K562 (cell line): Measurements from ENCODE around the gene TBC1D32. TPM values are rescaled to one million over a fixed set of nuclear protein-coding genes. Genes with fewer than 3 reads are reported as not detected.

Experiments used
- C11orf30 ChIP-seq: fragments of 450-650 bp; IDR thresholded peaks from 2 replicates; pipeline ENCODE4 v1.6.1; 2016; ENCODE audit warnings: low read depth, mild to moderate bottlenecking
- CBX3 ChIP-seq, 2 experiments: IDR thresholded peaks; 1 replicate in 1 of 2; 2 replicates in 1 of 2; pipeline ENCODE4 v1.6.1; 2012; ENCODE audit warnings: inconsistent platforms in 2 of 2, low read length in 2 of 2, borderline replicate concordance in 1 of 2, control low read depth in 1 of 2
- CREM ChIP-seq: IDR thresholded peaks from 2 replicates; pipeline ENCODE4 v1.6.1; 2014; ENCODE audit warnings: antibody characterized with exemption, low read depth
- DIDO1 ChIP-seq: fragments of 450-650 bp; IDR thresholded peaks from 2 replicates; pipeline ENCODE4 v1.6.1; 2016; ENCODE audit warnings: low read depth, missing biosample characterization, missing genetic modification characterization
- ERF ChIP-seq: fragments of 450-650 bp; formaldehyde crosslinking; IDR thresholded peaks from 2 replicates; pipeline ENCODE4 v1.4.0; 2020; ENCODE audit warnings: mild to moderate bottlenecking, mixed read lengths
- HCFC1 ChIP-seq: IDR thresholded peaks from 2 replicates; pipeline ENCODE4 v1.6.1; 2012; ENCODE audit warnings: low read depth, low read length, improper control_type of control experiment
- HDAC1 ChIP-seq, 2 experiments: fragments of 450-650 bp; IDR thresholded peaks; 2 replicates each; pipeline ENCODE4 v1.6.1; 2016 to 2017; ENCODE audit warnings: inconsistent platforms in 1 of 2, mild to moderate bottlenecking in 1 of 2, moderate library complexity in 1 of 2
- HMGN3 ChIP-seq: IDR thresholded peaks from 2 replicates; pipeline ENCODE4 v1.6.1; 2011; ENCODE audit warnings: borderline replicate concordance, low read depth, mild to moderate bottlenecking, mixed read lengths, low read length; ENCODE audit not compliant: insufficient read length; ENCODE audit errors: extremely low read depth
- MAZ ChIP-seq, 2 experiments: fragments of 450-650 bp in 1 of 2; sonication (generic) in 1 of 2; formaldehyde crosslinking; IDR thresholded peaks in 1 of 2; conservative IDR thresholded peaks in 1 of 2; 2 replicates each; pipeline versions ENCODE4 v1.4.0 to v1.5.0; 2020; ENCODE audit warnings: mild to moderate bottlenecking in 1 of 2, missing genetic modification reagents in 1 of 2
- PTBP1 ChIP-seq: fragments of 200-400 bp; formaldehyde crosslinking; IDR thresholded peaks from 2 replicates; pipeline ENCODE4 v1.6.1; 2017; ENCODE audit warnings: low read depth, low read length
- RBFOX2 ChIP-seq: fragments of 200-400 bp; formaldehyde crosslinking; IDR thresholded peaks from 2 replicates; pipeline ENCODE4 v1.6.1; 2017; ENCODE audit warnings: low read depth, mild to moderate bottlenecking, low read length, moderate library complexity
- SMARCA4 ChIP-seq: fragments of 450-650 bp; IDR thresholded peaks from 2 replicates; pipeline ENCODE4 v1.6.1; 2016
- TBP ChIP-seq: optimal IDR thresholded peaks from 2 replicates; pipeline ENCODE3; 2011; ENCODE audit warnings: low read depth, low read length, improper control_type of control experiment
- VEZF1 ChIP-seq: fragments of 200-800 bp; sonication (Bioruptor generic); IDR thresholded peaks from 2 replicates; pipeline ENCODE4 v1.6.1; 2017; ENCODE audit warnings: missing genetic modification characterization, missing compliant biosample characterization
- ZNF445 ChIP-seq: fragments of 250-450 bp; sonication (Bioruptor Pico); IDR thresholded peaks from 2 replicates; pipeline ENCODE4 v1.4.0; 2020; ENCODE audit warnings: low read depth, mild to moderate bottlenecking, moderate library complexity
- ZNF717 ChIP-seq: fragments of 250-450 bp; sonication (Bioruptor Pico); IDR thresholded peaks from 2 replicates; pipeline ENCODE4 v1.5.0; 2021
- polyA plus RNA-seq, 8 experiments: library from polyadenylated mRNA; depleted of rRNA in 4 of 8; stranded (reverse) in 5 of 8; unstranded in 3 of 8; fragments of >200 nt; fragmentation: Nextera tagmentation in 2 of 8; fragmentation: Illumina TruSeq in 1 of 8; extraction: Ambion mirVana in 2 of 8; extraction: Trizol in 1 of 8; gene quantifications; 2 replicates each; pipeline versions ENCODE4 v1.2.1 to v1.2.3, GENCODE V29; 2011 to 2014; ENCODE audit warnings: inconsistent platforms in 1 of 8, missing spikeins in 1 of 8
- total RNA-seq, 7 experiments: library from RNA; depleted of rRNA in 6 of 7; stranded (reverse); fragments of >200 nt in 6 of 7; fragmentation: Illumina TruSeq in 2 of 7; extraction: Trizol in 2 of 7; gene quantifications; 2 replicates each; pipeline versions ENCODE4 v1.2.1 to v1.2.3, GENCODE V29; 2011 to 2021; ENCODE audit warnings: low replicate concordance in 1 of 7
- TF ChIP-seq, protein P1 (sequence below), 3 experiments: fragments of 200-800 bp in 1 of 3; sonication (Bioruptor generic) in 1 of 3; sonication (generic) in 1 of 3; formaldehyde crosslinking in 1 of 3; IDR thresholded peaks; 2 replicates each; pipeline versions ENCODE4 v1.6.1 to v1.8.0; 2016 to 2022; ENCODE audit warnings: mild to moderate bottlenecking in 2 of 3, missing compliant biosample characterization in 2 of 3, missing genetic modification characterization in 2 of 3, missing genetic modification reagents in 1 of 3
- TF ChIP-seq, protein P2 (sequence below), 2 experiments: IDR thresholded peaks; 2 replicates each; pipeline ENCODE4 v1.6.1; 2011; ENCODE audit warnings: borderline replicate concordance in 1 of 2, control low read depth in 1 of 2, low read depth in 1 of 2, low read length in 1 of 2, mild to moderate bottlenecking in 1 of 2, mixed read lengths in 1 of 2, moderate library complexity in 1 of 2; ENCODE audit not compliant: insufficient read depth in 1 of 2, insufficient read length in 1 of 2, poor library complexity in 1 of 2, severe bottlenecking in 1 of 2; ENCODE audit errors: extremely low read depth in 1 of 2
- TF ChIP-seq, protein P3 (sequence below): fragments of 450-650 bp; formaldehyde crosslinking; IDR thresholded peaks from 2 replicates; pipeline ENCODE4 v1.4.0; 2020; ENCODE audit warnings: mild to moderate bottlenecking, moderate library complexity

The TBC1D32 gene
- total and polyA plus RNA-seq, 9 of the 15 experiments (the other 6 are each of a cell fraction or from before 2014, with no cell fraction given): 2.5 to 9.6 (median 3.9) TPM

GRCh38 chr6:121334299-121335086, at the start of gene TBC1D32 (continued):
- TF ChIP-seq, protein P1, sequence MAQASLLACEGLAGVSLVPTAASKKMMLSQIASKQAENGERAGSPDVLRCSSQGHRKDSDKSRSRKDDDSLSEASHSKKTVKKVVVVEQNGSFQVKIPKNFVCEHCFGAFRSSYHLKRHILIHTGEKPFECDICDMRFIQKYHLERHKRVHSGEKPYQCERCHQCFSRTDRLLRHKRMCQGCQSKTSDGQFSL (CRISPR knock-in tag; IDR thresholded peaks at IDR 0.05): 0 out of 2 replicates have a peak, but pooled peaks have one; percentile 38
- TF ChIP-seq, protein P1 (tag; IDR thresholded peaks at IDR 0.05): peak in 1 of 2 experiments; percentile 84; a peak in 2 of 4 replicates
- no peak for TF ChIP-seq HCFC1
- peak; percentile 87 for TF ChIP-seq RBFOX2
- 0 out of 2 replicates have a peak, but pooled peaks have one; percentile 23 for TF ChIP-seq DIDO1 (tag)
- TF ChIP-seq HDAC1 (IDR thresholded peaks at IDR 0.05): peak in 1 of 2 experiments; percentile 81; a peak in 2 of 4 replicates
- TF ChIP-seq, protein P2, sequence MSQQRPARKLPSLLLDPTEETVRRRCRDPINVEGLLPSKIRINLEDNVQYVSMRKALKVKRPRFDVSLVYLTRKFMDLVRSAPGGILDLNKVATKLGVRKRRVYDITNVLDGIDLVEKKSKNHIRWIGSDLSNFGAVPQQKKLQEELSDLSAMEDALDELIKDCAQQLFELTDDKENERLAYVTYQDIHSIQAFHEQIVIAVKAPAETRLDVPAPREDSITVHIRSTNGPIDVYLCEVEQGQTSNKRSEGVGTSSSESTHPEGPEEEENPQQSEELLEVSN (IDR thresholded peaks at IDR 0.05; ENCODE audit: borderline replicate concordance in 1 of 2, extremely low read depth in 1 of 2, insufficient read depth in 1 of 2, insufficient read length in 1 of 2, low read depth in 1 of 2, low read length in 1 of 2, poor library complexity in 1 of 2, severe bottlenecking in 1 of 2): peak; percentile 66 to 74
- TF ChIP-seq C11orf30: 0 out of 2 replicates have a peak, but pooled peaks have one; percentile 4
- TF ChIP-seq VEZF1 (CRISPR knock-in tag): peak; percentile 80
- no peak for TF ChIP-seq ZNF717
- no peak for TF ChIP-seq PTBP1
- TF ChIP-seq HMGN3: peak; percentile 46
- no peak for TF ChIP-seq CBX3 (IDR thresholded peaks at IDR 0.05; ENCODE audit: borderline replicate concordance in 1 of 2, low read length in 2 of 2)
- TF ChIP-seq SMARCA4: peak; percentile 54; the same call in 1 of the 2 replicates
- TF ChIP-seq, protein P3, sequence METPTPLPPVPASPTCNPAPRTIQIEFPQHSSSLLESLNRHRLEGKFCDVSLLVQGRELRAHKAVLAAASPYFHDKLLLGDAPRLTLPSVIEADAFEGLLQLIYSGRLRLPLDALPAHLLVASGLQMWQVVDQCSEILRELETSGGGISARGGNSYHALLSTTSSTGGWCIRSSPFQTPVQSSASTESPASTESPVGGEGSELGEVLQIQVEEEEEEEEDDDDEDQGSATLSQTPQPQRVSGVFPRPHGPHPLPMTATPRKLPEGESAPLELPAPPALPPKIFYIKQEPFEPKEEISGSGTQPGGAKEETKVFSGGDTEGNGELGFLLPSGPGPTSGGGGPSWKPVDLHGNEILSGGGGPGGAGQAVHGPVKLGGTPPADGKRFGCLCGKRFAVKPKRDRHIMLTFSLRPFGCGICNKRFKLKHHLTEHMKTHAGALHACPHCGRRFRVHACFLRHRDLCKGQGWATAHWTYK (CRISPR knock-in tag): peak; percentile 79; the same call in 1 of the 2 replicates
- peak; percentile 95 for TF ChIP-seq CREM
- peak; percentile 50 to 52; a peak in 1 of 4 replicates for TF ChIP-seq MAZ (CRISPR knock-in tag; conservative IDR thresholded peaks at IDR 0.05 in 1 of 2, IDR thresholded peaks at IDR 0.05 in 1 of 2)
- TF ChIP-seq ERF (CRISPR knock-in tag): no peak
- TF ChIP-seq TBP: peak; percentile 59
- TF ChIP-seq ZNF445 (CRISPR knock-in tag): no peak
